Measurements from ENCODE around the gene GPR156. TPM values are rescaled to one million over a fixed set of nuclear protein-coding genes. Genes with fewer than 3 reads are reported as not detected.
"Not testable (repeated sequence)": the region's sequence is repeated elsewhere in the genome, so short reads cannot be mapped to it uniquely, and the experiment has no call there.

GPR156 gene
- polyA plus RNA-seq (2012; ENCODE audit: insufficient read depth, insufficient read length, low read depth): 0.90 TPM

DNA sequence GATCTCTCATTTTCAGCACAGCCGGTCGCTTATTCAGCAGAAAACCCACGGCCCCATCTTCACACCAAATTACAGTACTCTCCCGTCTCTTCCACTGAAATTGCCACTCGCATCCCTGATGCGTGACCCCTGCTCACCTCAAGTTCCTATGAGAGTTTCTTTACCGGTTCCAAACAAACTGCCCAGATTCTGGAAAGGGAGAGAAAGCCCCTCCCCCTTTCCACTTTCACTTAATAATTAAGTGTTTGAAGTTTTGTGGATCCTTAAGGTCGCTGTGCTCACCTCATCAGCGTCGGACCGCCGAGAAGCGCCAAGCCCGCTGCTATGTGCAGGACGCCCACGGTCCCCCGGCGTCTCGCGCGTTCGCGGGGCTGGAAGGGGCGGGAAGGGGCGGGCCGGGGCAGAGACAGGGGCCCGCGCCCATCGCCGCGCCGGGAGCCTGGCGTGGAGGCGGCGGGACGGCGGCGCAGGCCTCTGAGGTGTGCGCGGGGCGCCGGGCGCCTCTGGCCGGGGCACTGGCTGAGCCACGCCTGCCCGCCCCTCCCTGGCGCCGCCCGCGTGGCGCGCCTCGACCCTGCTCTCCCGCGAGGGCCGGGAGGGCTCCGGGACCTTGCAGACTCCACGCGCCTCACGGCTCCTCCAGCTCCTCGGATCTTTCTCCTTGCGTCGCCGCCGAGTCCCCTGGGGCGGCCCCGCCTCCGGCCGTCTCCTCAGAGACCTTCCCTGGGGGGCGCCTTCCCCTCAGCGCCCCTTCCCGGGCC, at the start of gene GPR156:
TSS of gene GPR156 (minus strand) at position 476 of the 761 bp plus-strand sequence. CDS start 41,124 bp downstream, outside the sequence.
- H3K27me3 ChIP-seq: peaks cover 9% of the 10 kb centered on the region
- H3K4me1 ChIP-seq: no peaks in the 10 kb centered on the region
- no peaks in the 10 kb centered on the region for H3K36me3 ChIP-seq
- H3K9me3 ChIP-seq: peaks cover 4% of the 10 kb centered on the region
- H3K4me3 ChIP-seq (ENCODE audit: low read depth, low read length): peak within 1 kb of the TSS; percentile 44
- DNase-seq: peak; percentile 39
- no peak for TF ChIP-seq CTCF (IDR thresholded peaks at IDR 0.05; ENCODE audit: low read depth, low read length)

GRCh38 chr3:120332646-120333045, 47.6 kb upstream of the GPR156 start:
- Histone ChIP-seq H3K4me1 (no peaks in the 10 kb centered on the region), H3K4me3 (ENCODE audit: low read depth, low read length) (no peak overlapping the region), H3K27me3 (no peaks in the 10 kb centered on the region), H3K9me3 (no peaks in the 10 kb centered on the region), H3K36me3 (peaks cover 53% of the 10 kb centered on the region)
- no peak for TF ChIP-seq CTCF (IDR thresholded peaks at IDR 0.05; ENCODE audit: low read depth, low read length)
- no peak for DNase-seq

DNA sequence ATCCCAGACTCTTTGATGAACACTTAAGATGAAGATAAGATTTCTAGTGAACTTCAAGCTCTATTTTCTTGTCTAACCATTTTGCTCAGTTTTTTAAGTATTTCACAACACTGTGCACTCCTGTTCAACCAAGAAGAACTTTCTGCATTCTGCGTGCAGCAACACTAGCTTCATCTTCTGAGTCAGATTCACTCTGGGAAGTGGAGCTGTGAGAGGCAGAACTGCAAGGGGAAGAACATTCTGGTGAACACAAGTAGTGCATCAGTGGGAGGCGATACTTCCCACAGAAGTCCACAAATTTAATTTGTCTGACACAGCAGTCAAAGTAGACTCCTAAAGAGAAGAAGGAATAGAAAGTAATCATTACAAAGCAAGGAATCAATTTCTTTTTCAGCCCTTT, 46.1 kb upstream of the GPR156 start:
- DNase-seq: no peak
- no peak for TF ChIP-seq CTCF (IDR thresholded peaks at IDR 0.05; ENCODE audit: low read depth, low read length)
- Histone ChIP-seq H3K4me3 (ENCODE audit: low read depth, low read length) (no peak overlapping the region), H3K9me3 (no peaks in the 10 kb centered on the region), H3K27me3 (no peaks in the 10 kb centered on the region), H3K4me1 (no peaks in the 10 kb centered on the region), H3K36me3 (peaks cover 62% of the 10 kb centered on the region)

DNA sequence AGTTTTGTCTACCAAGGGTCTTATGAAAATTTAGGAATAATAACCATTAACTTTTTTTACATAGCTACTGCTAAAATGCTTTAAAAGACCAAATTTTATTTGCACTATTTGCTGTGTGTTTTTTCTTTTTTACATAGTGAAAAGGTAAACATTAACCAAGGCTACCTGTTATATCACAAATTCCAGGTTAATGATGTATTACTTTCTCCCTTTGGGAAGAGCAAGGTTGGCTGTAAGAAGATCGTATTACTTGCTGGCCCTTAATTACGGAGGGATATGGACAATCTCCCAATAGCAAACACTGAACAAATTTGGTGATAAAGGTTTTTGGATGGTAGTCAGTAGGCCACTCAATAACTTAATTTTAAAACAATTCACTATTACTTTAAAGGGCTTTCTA, 41.8 kb upstream of the GPR156 start:
- H3K27me3 ChIP-seq: no peaks in the 10 kb centered on the region
- H3K36me3 ChIP-seq: peaks cover 42% of the 10 kb centered on the region
- no peak for DNase-seq
- no peak for TF ChIP-seq CTCF (IDR thresholded peaks at IDR 0.05; ENCODE audit: low read depth, low read length)
- H3K4me3 ChIP-seq (ENCODE audit: low read depth, low read length): no peak overlapping the region
- no peaks in the 10 kb centered on the region for H3K4me1 ChIP-seq
- H3K9me3 ChIP-seq: no peaks in the 10 kb centered on the region

DNA sequence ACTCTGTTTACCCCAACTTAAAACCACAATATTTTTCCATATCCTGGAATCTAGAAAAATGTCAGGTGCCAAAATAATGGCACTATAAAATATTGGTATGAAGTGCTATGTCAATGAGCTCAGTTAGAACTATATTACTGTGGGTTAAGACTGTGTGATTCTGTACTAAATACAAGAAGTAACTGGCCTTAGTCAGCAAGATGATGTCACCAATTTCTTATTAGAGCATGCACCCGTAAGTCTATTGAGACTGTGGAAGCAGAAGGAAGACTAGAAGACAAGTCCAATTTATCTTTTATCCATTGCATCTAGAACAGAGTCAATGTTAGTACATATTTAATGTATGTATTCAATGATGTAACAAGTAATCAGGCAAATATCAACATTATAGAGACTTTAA, 39.2 kb upstream of the GPR156 start:
- no peak for DNase-seq
- no peaks in the 10 kb centered on the region for H3K9me3 ChIP-seq
- TF ChIP-seq CTCF (IDR thresholded peaks at IDR 0.05; ENCODE audit: low read depth, low read length): no peak
- H3K27me3 ChIP-seq: no peaks in the 10 kb centered on the region
- H3K4me1 ChIP-seq: no peaks in the 10 kb centered on the region
- H3K4me3 ChIP-seq (ENCODE audit: low read depth, low read length): no peak overlapping the region
- peaks cover 26% of the 10 kb centered on the region for H3K36me3 ChIP-seq

DNA sequence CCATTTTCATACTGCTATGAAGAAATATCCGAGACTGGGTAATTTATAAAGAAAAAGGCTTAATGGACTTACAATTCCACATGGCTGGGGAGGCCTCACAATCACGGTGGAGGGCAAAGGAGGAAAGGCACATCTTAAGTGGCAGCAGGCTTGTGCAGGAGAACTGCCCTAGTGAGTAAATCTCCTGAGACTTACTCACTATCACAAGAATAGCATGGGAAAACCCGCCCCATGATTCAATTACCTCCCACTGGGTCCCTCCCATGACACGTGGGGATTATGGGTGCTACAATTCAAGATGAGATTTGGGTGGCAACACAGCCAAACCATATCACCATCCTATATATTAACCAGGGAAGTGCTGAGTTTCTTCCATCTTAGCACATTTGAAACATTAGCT, 38.7 kb upstream of the GPR156 start:
- H3K9me3 ChIP-seq; H3K4me3 ChIP-seq (ENCODE audit: low read depth, low read length); DNase-seq; H3K4me1 ChIP-seq; H3K27me3 ChIP-seq: not testable (repeated sequence)
- peaks cover 26% of the 10 kb centered on the region for H3K36me3 ChIP-seq

Measured in BE2C (cell line).